Vagina (tissue), 2 donors: ENCODE results near the gene RFK. TPM values are rescaled to one million over a fixed set of nuclear protein-coding genes. Genes with fewer than 3 reads are reported as not detected.

Experiments used
- DNase-seq, 2 donors: peaks; one replicate each; pipeline ENCODE4 v3.0.0-alpha.2; 2017; ENCODE audit errors: extremely low spot score in 2 of 2
- H3K27ac ChIP-seq: fragments of 200-600 bp; sonication (generic); one replicate; pipeline ENCODE4 v1.5.1; 2019
- H3K27me3 ChIP-seq: fragments of 200-600 bp; sonication (generic); one replicate; pipeline ENCODE4 v1.5.1; 2019
- H3K36me3 ChIP-seq, 2 donors: fragments of 200-600 bp; sonication (generic); one replicate each; pipeline ENCODE4 v1.5.1; 2017 to 2019
- H3K4me1 ChIP-seq: fragments of 200-600 bp; sonication (generic); one replicate; pipeline ENCODE4 v1.5.1; 2019
- H3K4me3 ChIP-seq, 2 donors: fragments of 200-600 bp; sonication (generic); 1 replicate in 1 of 2; 2 replicates in 1 of 2; pipeline ENCODE4 v1.5.1; 2016 to 2019
- H3K9me3 ChIP-seq: fragments of 200-600 bp; sonication (generic); one replicate; pipeline ENCODE4 v1.5.1; 2019
- CTCF ChIP-seq, 3 experiments: fragments of 450-650 bp in 2 of 3; fragments of 200-600 bp in 1 of 3; sonication (generic) in 1 of 3; IDR thresholded peaks; one replicate each; pipeline ENCODE4 v1.5.1; 2017 to 2019; ENCODE audit warnings: antibody characterized with exemption in 3 of 3, mild to moderate bottlenecking in 2 of 3, moderate library complexity in 2 of 3
- POLR2A ChIP-seq, 2 donors: fragments of 450-650 bp; IDR thresholded peaks; one replicate each; pipeline ENCODE4 v1.6.1; 2017; ENCODE audit warnings: antibody characterized with exemption in 2 of 2, mild to moderate bottlenecking in 2 of 2, moderate library complexity in 2 of 2
- POLR2AphosphoS5 ChIP-seq, 2 donors: sonication (generic); formaldehyde crosslinking; IDR thresholded peaks; one replicate each; pipeline ENCODE4 v1.9.0; 2017; ENCODE audit warnings: antibody characterized with exemption in 2 of 2, mild to moderate bottlenecking in 2 of 2, low read depth in 1 of 2; ENCODE audit not compliant: insufficient read depth in 1 of 2
- intact Hi-C: fragments of 100-400 bp; cut with DNase I; formaldehyde crosslinking; loops from one replicate; pipeline ENCODE4 v1.15.1; 2023
- total RNA-seq: library from RNA; depleted of rRNA; stranded (reverse); fragments of >200 nt; gene quantifications from one replicate; pipeline ENCODE4 v1.2.3, GENCODE V29; 2016

Gene RFK
- total RNA-seq, 1 donor from 2014 or later = 16.7 TPM

DNA sequence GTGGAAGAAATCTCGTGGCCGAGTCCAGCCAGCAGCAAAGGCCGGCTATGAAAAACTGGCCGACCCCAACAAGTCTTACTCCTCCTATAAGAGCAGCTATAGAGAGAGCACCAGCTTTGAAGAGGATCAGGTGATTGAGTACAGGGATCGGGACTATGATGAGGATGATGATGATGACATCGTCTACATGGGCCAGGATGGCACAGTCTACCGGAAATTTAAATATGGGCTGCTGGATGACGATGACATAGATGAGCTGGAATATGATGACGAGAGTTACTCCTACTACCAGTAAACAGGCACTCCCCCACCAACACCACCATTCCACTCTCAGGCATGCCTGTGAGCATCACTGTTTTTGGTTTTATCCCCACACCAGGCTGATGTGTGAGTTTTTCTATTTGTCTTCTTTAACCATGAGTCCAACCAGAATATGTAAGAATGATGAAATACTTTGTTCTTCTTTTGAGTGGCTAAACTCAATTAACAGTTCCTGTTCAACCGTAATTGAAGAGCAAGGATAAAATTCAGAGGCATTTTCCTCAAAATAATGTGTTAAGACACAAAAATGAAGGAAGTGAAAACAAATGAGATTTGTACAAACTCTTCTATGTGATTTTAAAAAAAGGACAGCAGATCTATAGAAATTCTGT is 35.5 kb downstream of the RFK start:
- Histone ChIP-seq H3K27me3 (no peaks in the 10 kb centered on the region), H3K4me3 (no peak overlapping the region), H3K36me3 (no peaks in the 10 kb centered on the region), H3K27ac (no peak overlapping the region), H3K4me1 (no peaks in the 10 kb centered on the region), H3K9me3 (no peaks in the 10 kb centered on the region)
- DNase-seq = no peak
- intact Hi-C loops = no loop called here
- TF ChIP-seq CTCF (IDR thresholded peaks at IDR 0.05) = no peak
- no peak for TF ChIP-seq POLR2A (IDR thresholded peaks at IDR 0.05)
- no peak for TF ChIP-seq POLR2AphosphoS5 (IDR thresholded peaks at IDR 0.05; ENCODE audit: insufficient read depth in 1 of 2, low read depth in 1 of 2)

- TF ChIP-seq POLR2A (IDR thresholded peaks at IDR 0.05) (no peak), CTCF (IDR thresholded peaks at IDR 0.05) (no peak), POLR2AphosphoS5 (IDR thresholded peaks at IDR 0.05; ENCODE audit: insufficient read depth in 1 of 2, low read depth in 1 of 2) (no peak)
- DNase-seq = no peak
- no peaks in the 10 kb centered on the region for H3K36me3 ChIP-seq
- H3K4me1 ChIP-seq = no peaks in the 10 kb centered on the region
- no peak overlapping the region for H3K4me3 ChIP-seq
- no peaks in the 10 kb centered on the region for H3K9me3 ChIP-seq
- no peak overlapping the region for H3K27ac ChIP-seq
- intact Hi-C loops = no loop called here
- no peaks in the 10 kb centered on the region for H3K27me3 ChIP-seq
These were observed 36.7 kb downstream of the RFK start for GRCh38 chr9:76357555-76357954.

DNA sequence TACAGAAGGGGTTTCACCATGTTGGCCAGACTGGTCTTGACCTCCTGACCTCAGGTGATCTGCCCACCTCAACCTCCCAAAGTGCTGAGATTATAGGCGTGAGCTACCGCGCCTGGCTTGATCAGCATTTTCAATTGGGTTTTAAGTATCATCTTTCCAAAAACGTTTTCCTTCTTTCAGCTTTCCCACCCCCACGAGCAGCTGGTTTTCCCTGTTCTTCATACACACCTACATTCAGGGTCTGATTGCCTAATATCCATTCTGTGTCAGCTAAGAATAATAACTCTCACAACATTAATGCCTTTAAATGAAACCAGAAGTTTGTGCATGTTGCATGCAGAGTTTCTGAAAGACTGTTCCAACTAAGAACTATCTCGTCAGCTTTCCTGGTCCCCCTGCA is 38.3 kb downstream of the RFK start:
- Histone ChIP-seq H3K9me3 (no peaks in the 10 kb centered on the region), H3K4me1 (no peaks in the 10 kb centered on the region), H3K36me3 (no peaks in the 10 kb centered on the region), H3K27ac (no peak overlapping the region), H3K27me3 (no peaks in the 10 kb centered on the region), H3K4me3 (no peak overlapping the region)
- TF ChIP-seq POLR2A (IDR thresholded peaks at IDR 0.05) = no peak
- no peak for TF ChIP-seq CTCF (IDR thresholded peaks at IDR 0.05)
- TF ChIP-seq POLR2AphosphoS5 (IDR thresholded peaks at IDR 0.05; ENCODE audit: insufficient read depth in 1 of 2, low read depth in 1 of 2) = no peak
- intact Hi-C loops = no loop called here
- DNase-seq = no peak

DNA sequence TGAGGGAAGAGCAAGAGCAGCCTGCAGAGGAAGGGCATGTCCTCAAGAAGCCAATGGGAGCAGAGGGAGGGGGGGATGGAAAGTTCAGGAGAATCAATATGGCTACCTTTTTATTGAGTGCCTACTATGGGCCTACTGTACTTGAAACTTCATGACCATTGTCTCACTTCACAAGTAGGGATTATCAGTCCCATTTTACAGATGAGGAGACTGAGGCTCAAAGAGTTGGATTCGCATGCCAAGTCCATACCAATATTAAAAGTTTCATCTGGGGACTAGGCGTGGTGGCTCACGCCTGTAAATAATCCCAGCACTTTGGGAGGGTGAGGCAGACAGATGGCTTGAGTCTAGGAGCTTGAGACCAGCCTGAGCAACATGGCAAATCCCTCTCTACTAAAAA is 40.0 kb downstream of the RFK start:
- Histone ChIP-seq H3K36me3 (no peaks in the 10 kb centered on the region), H3K4me1 (no peaks in the 10 kb centered on the region), H3K4me3 (no peak overlapping the region), H3K27ac (no peak overlapping the region), H3K27me3 (no peaks in the 10 kb centered on the region), H3K9me3 (no peaks in the 10 kb centered on the region)
- TF ChIP-seq POLR2A (IDR thresholded peaks at IDR 0.05) (no peak), CTCF (IDR thresholded peaks at IDR 0.05) (no peak)
- intact Hi-C loops = no loop called here
- DNase-seq = no peak

- no peaks in the 10 kb centered on the region for H3K27me3 ChIP-seq
- H3K36me3 ChIP-seq = no peaks in the 10 kb centered on the region
- H3K4me1 ChIP-seq = no peaks in the 10 kb centered on the region
- H3K4me3 ChIP-seq = no peak overlapping the region
- DNase-seq = no peak
- H3K27ac ChIP-seq = no peak overlapping the region
- H3K9me3 ChIP-seq = no peaks in the 10 kb centered on the region
- intact Hi-C loops = no loop called here
- TF ChIP-seq CTCF (IDR thresholded peaks at IDR 0.05) = no peak
- no peak for TF ChIP-seq POLR2A (IDR thresholded peaks at IDR 0.05)
- no peak for TF ChIP-seq POLR2AphosphoS5 (IDR thresholded peaks at IDR 0.05; ENCODE audit: insufficient read depth in 1 of 2, low read depth in 1 of 2)
These were observed 40.9 kb downstream of the RFK start for GRCh38 chr9:76353280-76353679.
